Suppressor macrophage treated with lipopolysaccharide for 4 hours (primary cell): ENCODE results near the gene HIVEP3.

Experiments
- DNase-seq: peaks from one replicate; pipeline ENCODE4 v3.0.0-alpha.2; 2020

The HIVEP3 gene

DNA sequence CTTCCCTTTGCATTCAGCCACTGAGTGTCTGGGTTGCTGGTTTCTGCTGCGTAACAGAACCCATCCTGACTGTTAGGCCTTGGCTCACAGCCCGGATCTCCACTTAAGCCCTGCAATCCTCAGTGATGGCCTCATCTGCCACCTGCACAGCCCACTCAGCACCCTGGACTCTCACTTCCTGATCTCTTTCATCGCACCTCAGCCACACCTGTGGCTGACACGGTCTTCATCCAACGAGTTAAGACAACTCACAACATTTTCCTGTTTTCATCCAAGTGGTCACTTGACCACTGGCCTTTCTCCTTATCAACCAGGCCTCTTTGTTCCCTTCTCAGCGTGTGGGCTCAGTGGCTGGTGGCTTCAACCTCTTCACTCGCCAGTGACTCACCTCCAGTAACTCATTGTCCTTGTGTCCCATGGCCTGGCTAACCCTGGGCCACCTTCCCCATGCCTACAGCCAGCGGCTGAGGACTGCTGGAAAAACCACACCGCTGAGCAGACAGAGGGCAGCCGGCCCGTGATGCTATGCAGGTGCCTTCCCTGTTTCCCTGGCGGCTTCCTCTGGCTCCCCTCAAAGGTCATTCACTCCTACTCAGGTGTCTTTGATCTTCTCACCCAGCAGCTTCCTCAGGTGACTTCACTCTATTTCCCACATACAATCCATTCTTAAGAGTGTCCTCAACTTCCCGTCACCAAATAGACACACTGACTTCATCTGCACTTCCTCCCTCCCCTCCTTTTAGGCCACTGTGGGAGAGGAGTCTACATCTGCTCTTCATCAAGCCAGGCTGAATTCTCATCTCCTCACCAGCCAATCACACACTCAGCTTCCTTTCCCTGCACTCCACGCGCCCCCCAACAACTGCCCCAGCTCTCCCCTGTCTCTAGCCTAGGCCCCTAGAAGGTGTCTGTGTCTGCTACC, 414.3 kb downstream of the HIVEP3 start:
- DNase-seq: peak; percentile 12

DNA sequence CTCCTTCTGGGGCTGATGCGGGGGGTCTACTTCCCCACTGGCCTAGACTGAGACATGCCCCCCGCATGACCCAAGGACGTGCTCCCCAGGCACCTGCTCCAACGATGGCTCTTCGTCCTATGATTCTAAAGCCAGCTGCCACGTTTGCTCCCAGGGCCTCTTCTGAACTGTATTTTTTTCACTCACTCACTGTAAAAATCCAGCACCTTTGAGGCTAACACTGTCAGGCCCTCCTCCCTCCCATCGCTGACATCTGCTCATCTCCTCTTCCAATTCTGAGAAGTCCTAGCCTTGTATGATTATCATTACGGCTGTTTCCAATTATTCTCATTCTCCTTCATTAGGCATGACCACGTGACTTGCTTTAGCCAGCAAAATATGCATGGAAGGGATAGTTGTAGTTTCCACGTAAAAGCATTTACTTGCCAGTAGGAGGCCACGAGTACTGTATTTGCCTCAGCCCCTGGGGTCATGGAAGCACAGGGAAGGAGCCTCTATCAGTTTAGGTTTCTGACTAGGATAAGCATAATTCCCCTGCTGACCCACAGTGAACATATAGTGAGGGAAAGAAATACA, 415.1 kb downstream of the HIVEP3 start:
- DNase-seq: no peak

DNA sequence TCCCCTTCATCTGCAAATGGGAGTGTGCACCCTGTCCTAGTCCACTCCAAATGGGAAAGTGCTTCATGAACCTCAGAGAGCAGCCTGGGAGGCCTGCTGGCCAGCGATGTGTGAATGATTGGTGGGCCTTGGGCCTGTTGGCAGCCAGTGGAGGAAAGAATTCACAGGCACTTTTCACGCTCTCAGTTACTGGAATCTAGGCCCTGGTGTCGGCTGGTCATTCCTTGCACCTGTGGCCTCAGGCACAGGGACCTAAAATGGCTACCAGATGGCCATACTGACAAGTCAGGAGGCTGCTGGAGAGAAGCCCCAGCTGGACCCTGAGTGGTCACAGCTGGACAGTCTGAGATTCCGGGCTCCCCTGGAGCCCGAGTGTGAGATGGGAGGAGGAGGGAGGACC, 415.8 kb downstream of the HIVEP3 start:
- no peak for DNase-seq

DNA sequence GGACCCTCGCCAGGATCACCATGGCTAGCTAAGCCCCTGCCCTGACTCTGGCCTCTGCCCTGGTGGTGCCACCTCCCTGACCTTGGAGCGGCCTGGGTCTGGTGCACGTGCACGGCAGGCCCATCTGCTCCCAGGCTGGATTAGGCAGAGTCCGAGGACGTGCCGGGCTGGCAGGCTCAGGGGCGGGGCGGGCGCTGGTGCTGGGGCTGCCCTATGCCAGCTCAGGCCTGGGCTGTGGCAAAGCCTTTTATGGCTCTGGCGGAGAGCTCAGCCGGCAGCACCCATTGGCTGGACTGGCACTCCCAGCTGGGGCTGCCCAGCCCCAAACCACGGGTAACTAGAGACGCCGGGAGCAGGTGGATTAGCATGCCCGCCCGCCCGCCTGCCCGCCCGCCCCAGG, 417.1 kb downstream of the HIVEP3 start:
- DNase-seq: no peak

DNA sequence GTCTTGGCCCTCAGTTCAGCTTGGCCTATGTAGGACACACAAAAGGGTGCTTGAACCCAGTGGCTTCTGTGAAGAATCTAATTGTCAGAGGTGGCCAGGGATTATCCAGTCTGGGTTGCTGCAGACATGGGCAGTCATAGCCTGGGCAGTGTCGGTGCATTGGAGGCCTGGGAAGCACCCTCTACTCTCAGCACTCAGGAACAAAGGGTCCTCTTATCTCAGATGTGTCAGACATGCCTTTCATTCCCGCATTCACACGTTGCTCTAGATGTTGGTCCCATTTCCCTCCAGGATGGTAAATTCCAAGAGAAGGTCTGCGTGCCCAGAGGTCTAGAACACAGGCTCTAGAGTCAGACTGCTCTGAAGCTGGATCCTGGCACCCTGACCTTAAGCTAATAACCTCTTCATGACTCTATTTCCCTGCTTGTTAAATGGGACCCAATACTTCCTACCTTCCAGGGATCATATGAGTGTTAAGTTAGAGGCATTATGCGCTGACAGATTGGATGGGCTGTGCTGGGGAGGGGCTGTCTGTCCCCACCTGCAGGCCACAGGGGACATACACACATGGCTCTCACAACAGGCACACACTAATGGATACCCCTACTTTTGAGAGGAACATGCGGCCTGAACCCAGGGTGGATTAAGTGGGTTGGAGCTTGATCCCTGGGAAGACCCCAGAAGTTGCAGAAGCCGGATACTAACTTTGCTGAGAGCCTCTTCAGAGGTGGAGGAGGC, 417.8 kb downstream of the HIVEP3 start:
- no peak for DNase-seq

DNA sequence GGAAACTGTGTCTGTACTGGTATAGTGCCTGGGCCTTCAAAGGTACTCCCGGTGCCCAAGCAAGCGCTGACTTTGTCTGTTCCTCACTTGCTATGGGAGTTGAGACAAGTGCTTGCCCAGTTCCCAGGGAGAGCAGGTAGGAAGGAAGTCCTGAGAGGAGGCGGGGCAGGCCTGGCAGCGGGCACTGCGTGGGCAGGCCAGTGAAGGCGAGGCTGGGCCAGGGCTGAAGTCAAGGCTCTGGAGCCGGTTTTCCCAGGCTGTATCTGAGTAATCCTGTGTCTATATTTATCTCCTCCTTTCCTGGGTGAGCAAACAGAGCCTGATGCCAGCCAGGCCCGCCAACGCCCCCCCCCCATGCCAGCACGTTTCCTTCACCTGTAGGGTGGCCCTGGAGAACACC, 418.3 kb downstream of the HIVEP3 start:
- DNase-seq: no peak

DNA sequence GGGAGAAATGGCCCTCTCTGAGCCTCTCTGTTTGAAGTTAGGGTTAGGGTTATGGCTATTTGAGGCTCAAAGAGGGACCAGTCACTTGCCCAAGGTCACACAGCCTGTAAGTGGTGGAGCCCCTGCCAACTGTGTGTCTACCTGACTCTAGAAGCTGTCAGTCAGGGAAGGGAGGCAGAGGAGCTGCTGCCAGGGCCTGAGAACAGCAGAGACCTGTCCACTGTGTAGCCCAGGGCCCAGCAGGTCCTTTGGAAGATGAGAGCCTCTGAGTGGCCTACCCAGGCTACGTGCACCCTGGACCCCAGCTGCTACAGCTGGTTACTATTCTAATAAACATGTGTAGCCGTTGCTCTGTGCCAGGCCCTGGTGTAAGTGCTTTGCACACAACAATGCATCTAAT, 419.1 kb downstream of the HIVEP3 start:
- DNase-seq: no peak

DNA sequence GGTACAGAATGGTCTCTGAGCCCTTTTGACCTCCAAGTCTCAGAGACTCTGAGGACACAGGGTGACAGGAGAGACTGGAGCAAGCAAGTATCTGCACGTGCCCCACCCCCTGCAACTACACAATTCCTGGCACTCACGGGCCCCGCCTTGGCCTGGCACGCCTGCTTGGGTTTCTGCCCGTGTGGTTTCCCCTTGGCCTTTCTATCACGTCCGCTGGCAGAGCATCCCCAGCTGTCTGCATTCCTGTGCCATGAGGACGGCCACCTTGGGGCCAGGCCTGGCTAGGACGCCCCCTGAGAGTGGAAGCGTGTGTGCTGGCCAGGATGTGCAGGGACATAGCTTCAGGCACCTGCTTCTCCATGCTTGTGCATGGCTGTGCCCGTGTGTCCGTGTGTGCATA, 419.9 kb downstream of the HIVEP3 start:
- DNase-seq: no peak

DNA sequence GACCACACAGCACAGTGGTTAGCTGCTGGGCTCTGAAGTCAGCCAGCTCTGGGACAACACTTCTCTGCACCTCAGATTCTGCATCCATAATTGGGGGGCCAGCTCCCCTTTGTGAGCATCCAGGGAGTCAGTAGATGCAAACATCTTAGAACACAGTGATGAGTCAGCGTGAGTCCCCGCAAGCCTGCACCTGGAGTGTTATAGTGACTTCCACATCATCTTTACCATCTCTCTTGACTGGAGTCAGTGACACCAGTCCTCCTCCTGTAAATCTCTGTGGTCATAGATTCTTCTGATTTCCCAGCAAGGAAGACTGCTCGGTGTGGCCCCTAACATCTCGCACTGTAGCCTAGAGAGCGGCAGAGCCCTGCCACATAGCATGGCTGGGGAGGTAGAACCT, 420.3 kb downstream of the HIVEP3 start:
- no peak for DNase-seq

DNA sequence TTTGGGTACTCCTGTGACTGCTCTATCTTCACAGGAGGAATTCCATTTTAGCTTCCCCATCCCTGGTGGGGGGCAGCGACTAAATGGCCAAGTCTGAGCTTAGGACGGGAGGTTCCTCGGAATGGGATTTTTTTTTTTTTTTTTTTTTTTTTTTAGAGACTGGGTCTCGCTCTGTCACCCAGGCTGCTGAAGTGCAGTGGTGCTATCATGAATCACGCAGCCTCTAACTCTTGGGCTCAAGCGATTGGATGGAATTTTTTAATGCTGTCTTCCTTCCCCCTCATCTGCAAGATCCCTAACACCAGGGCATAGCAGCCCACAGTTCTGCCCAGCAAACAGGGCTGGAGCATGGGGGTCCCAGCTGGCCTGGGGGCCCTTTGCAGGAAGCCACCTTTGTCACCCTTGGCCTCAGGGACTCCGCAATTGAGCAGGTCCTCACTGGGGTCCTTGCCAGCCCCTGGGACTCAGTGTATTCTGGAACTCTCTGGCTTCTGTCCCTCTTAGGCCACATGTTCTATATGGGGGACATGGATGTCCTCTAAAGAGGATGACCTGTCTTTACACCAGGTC, 421.2 kb downstream of the HIVEP3 start:
- DNase-seq: no peak

DNA sequence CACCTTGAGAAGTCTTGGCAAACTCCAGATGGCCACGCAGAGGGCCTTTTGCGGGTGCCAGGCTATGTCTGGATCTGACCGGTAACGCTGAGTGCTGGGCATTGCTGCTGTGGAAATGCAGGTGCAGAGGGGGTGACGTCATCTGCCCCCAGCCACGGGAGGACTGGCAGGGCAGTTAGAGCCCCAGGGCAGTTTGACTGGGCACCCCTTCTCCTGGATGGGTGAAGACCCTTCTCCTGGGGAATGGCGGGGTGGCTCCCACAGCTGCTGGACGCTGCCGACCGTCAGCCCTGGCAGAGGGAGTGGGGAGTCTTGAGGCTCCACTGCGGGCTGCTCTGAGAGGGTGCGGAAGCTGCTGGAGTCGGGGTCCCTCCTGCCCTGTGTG, 421.7 kb downstream of the HIVEP3 start:
- DNase-seq: no peak

DNA sequence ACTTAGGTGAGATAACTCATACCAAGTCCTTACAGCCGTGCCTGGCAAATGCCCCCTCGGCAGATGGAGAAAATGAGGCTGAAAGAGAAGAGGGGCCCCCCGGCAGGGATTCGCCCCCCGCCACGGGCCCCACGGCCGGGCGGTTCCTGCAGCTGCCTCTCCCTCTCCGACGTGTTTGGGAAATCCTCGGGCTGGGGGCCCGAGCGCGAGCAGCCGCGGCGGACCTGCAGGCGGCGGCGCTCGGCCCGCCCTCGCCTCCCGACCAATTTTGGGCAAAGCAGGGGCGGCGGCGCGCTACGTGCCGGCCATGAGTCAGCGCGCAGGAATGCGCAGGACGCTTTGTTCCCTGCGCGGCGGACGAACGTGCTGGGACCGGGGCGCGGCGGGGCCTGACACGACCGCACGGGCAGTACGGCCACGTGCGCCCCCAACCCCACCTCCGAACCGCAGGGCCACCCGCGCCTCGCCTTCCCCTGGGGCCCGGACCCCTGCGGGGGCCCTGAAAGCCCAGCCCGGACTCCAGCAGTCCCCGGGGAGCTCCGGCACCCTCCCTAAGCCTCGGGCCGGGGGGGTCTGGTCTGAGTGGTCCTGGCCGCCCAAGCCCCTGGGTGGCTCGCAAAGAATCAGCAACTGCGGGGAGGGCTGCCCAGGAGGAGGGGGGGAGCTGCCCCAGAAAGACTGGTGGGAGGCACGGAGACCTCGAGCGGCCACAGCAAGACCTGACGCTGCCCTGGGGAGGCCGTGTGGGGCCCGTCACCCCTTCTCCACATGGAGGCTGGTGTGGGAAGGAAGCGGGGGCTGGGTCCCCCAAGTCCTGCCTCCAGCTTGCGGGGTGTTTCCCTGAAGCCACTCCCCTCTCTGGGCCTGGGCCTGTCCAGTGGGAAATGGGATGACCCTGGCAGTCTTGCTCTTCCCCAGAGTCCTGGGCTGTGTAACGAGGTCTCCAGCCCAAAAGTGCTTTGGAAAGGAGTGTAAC, 422.4 kb downstream of the HIVEP3 start:
- peak; percentile 53 for DNase-seq

DNA sequence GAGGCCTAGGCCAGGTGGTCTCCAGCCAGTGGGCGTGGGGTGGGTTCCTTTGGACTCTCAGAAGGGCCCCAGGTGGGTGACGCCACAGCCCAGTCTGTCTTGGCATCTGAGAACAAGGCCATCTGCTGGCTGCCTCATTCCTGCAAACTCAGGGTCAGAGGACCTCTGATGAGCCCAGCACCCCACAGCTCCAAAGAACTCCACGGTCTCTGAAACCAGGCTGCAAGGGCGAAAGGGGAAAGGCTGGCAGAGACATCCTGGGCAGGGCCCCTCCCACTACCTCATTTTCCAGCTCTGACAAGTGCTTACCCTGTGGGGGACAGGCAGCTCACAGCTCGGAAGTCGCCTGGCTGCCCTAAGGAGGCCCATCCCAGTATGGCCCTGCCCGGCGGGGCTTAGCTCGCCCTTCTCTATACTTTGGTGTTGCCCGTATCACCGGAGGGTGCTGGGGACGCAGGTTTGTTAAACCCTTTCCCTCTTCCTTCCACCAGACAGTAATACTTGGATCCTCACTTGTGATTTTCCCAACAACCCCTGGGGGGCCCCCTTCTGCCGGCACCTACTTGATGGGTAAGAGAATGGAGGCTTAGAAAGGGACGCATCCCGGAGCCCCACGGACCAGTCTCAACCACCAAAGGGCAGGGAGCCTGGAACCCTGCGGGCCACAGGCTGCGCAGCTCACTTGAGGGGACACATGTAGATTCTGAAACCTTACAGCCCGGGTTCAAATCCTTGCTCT, 423.3 kb downstream of the HIVEP3 start:
- DNase-seq: peak; percentile 24

DNA sequence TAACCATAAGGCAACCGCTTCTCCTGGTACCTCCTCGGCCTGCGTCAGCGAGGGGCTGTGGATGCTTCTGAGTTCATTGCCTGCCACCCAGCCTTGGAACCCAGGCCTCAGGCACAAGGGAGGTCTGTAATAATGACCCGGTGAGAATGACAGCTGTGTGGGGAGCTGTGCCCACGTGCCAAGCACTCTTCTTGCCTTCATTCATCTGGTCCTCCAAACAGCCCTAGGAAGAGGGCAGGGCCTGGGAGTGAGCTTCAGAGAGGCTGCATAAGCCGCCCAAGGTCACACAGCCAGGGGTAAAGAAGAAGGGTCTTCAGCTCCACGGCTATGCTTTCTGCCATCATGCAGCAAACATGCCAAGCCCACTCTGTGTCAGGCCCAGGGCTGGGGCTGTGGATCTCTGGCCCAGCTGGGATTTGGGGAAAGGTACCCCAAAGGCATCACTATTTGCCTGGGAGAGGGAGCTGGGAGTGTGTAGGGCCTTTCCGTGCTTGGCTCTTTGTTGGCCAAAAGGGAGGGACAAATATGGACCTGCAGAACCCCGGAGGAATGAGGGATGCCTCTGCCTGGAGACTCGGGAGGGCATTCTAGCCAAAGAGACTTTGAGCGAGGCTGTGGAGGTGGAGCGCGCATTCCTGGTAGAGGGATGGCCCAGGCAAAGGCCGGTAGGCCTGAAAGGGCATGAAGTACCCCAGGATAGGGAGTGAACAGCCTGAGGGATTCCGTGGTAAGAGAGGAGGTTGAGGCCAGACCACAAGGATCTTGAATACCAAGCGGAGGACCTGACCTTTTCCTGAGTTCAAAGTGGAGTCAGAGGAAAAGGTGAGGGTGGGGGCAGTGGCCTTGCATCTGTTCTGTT, 424.1 kb downstream of the HIVEP3 start:
- no peak for DNase-seq

DNA sequence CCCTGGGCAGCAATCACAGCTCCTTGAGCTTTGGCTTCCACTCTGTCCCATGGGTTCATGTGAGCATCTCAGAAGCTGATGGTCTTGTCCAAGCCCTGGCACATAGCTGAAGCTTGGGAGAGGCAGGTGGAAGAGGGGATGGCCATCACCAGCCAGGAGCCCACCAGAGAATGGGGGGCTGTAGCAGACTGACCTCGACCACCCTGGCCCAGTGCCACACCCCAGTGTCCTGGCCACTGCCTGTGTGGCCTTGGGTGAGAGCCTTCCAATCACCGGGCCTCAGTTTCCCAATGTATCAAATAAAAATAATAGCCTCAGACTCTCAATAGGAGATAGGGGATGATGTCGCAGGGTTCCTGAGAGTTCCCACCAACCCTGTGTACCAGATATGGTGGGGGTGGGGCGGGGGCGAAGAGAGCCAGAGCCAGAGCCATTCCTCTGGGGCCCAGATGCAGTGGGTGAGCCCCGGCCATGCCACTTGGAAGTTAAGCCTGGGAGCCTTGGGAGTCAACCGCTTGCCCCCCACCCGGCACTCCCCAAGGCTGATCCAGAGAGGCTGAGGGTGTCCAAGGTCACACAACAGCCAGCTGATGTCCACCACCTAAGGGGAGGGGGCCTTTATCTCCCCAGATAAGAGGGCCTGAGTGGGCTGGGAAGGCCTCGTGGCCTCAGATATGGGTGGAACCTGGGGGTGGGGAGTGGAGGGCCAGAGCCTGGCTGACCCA, 424.9 kb downstream of the HIVEP3 start:
- DNase-seq: no peak

DNA sequence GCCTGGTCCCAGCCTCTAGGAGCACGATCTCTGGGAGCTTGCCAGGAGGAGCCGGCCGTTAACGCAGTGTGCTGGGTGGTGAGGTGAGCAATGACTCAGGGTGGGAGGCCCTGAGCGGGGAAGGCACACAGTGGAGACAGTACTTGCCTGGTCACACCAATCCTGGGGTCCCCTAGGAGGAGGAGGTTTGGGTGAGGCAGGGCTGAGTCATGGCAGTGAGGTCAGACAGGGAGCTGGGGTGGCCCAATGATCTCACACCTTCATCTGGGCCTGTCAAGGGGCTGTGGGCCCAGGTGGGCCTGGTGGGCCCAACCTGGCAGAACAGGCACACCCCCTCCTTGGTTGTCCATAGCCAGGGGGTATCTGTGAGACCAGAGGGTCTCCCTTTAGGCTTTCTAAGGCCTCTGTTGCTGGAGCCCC, 425.6 kb downstream of the HIVEP3 start:
- no peak for DNase-seq

DNA sequence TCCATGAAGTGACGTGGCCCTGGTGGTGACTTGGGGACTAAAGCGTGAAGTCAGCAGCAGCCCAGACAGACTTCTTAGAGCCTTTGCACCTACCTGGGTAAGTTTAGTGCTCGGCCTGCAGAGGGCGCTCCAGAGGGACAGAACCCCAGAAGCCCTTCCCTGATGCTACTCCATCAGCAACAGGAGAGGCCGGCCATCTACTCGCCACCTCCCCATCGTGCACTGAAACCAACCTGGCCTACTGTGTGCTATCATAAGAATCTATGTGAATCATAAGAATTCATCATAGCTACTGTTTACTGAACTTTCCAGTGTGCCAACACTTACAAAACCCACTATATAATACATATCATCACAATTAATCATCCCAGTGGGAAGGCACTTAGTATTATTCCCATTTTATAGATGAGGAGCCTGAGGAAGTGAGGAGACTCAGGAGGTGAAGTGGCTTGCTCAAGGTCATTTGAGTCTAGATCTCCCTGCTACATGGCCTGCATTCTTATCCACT, 426.3 kb downstream of the HIVEP3 start:
- DNase-seq: peak; percentile 57

DNA sequence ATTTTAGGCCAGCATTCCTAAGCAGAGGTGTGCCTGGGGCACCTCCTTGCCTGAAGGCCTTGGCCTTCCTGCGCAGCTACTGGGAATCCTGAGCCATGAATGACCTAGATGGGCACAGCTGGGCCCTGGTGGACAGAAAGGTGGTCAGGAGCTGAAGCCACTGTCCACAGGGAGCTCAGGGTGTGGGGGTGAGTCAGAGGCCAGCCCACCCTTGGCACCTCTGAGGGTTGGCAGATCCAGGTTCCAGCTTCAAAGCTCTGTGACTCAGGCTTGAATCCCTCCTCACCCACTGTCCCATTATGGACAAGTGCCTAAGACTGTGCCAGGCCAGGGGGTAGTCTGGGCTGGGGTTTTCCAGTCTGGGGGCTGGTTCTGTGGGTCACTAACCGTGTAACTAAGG, 427.8 kb downstream of the HIVEP3 start:
- DNase-seq: no peak

DNA sequence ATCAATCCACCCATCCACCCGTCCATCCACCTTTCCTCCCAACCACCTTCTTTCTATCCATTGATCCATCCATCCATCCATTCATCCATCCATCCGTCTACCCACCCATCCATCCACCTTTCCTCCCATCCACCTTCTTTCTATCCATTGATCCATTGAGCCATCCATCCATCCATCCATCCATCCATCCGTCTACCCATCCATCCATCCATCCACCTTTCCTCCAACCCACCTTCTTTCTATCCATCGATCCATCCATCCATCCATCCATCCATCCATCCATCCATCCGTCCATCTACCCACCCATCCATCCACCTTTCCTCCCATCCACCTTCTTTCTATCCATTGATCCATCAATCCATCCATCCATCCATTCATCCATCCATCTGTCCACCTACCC, 429.2 kb downstream of the HIVEP3 start:
- no peak for DNase-seq
